ENCODE measurements around the gene TCEAL1. TPM values are rescaled to one million over a fixed set of nuclear protein-coding genes. Genes with fewer than 3 reads are reported as not detected.
"Not testable (repeated sequence)": the region's sequence is repeated elsewhere in the genome, so short reads cannot be mapped to it uniquely, and the experiment has no call there.

The TCEAL1 gene
- total RNA-seq, 1 donor from 2014 or later: 25.5 TPM

DNA sequence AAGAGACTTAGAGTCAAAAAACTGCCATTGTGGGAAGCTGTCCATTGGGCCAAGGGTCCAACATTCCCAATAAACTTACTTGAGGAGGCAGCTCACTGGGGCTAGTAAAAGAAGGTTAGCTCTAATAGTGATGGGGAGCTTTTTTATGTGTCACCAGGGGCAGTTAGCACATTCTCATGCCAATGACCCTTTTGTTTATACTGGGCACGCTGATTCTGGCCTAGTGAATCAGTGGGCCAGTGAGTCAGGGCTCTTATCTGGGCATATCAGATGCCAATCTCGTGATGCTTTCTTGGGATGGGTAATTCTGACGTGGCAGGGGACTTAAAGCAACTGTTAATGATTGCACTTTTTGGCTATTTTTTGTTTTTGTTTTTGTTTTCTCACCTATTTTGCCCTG, 27.8 kb downstream of the TCEAL1 start:
- TF ChIP-seq, protein P1, sequence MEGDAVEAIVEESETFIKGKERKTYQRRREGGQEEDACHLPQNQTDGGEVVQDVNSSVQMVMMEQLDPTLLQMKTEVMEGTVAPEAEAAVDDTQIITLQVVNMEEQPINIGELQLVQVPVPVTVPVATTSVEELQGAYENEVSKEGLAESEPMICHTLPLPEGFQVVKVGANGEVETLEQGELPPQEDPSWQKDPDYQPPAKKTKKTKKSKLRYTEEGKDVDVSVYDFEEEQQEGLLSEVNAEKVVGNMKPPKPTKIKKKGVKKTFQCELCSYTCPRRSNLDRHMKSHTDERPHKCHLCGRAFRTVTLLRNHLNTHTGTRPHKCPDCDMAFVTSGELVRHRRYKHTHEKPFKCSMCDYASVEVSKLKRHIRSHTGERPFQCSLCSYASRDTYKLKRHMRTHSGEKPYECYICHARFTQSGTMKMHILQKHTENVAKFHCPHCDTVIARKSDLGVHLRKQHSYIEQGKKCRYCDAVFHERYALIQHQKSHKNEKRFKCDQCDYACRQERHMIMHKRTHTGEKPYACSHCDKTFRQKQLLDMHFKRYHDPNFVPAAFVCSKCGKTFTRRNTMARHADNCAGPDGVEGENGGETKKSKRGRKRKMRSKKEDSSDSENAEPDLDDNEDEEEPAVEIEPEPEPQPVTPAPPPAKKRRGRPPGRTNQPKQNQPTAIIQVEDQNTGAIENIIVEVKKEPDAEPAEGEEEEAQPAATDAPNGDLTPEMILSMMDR (IDR thresholded peaks at IDR 0.05): no peak
- no peaks in the 10 kb centered on the region for H3K4me1 ChIP-seq
- H3K27ac ChIP-seq: no peak overlapping the region
- no peaks in the 10 kb centered on the region for H3K9me3 ChIP-seq
- no peaks in the 10 kb centered on the region for H3K36me3 ChIP-seq
- DNase-seq: no peak
- no peak overlapping the region for H3K4me3 ChIP-seq
- no peak for ATAC-seq
- H3K27me3 ChIP-seq (ENCODE audit: low read depth): no peaks in the 10 kb centered on the region
- intact Hi-C loops (cut with DNase I): no loop called here

- H3K27me3 ChIP-seq (ENCODE audit: low read depth); H3K9me3 ChIP-seq; ATAC-seq; H3K36me3 ChIP-seq; H3K4me1 ChIP-seq; DNase-seq; intact Hi-C loops (cut with DNase I); H3K4me3 ChIP-seq; H3K27ac ChIP-seq: not testable (repeated sequence)
Measured at GRCh38 chrX:103657066-103657465, 28.3 kb downstream of the TCEAL1 start.

GRCh38 chrX:103658681-103659433, 30.1 kb downstream of the TCEAL1 start:
- DNase-seq (no peak), ATAC-seq (no peak)
- Histone ChIP-seq H3K27me3 (ENCODE audit: low read depth) (no peaks in the 10 kb centered on the region), H3K9me3 (no peaks in the 10 kb centered on the region), H3K27ac (no peak overlapping the region), H3K4me3 (no peak overlapping the region), H3K4me1 (no peaks in the 10 kb centered on the region), H3K36me3 (no peaks in the 10 kb centered on the region)
- intact Hi-C loops (cut with DNase I): no loop called here
- TF ChIP-seq, protein P1 (IDR thresholded peaks at IDR 0.05): no peak

GRCh38 chrX:103659460-103659859, 30.7 kb downstream of the TCEAL1 start:
- H3K36me3 ChIP-seq; ATAC-seq; H3K4me3 ChIP-seq; DNase-seq; H3K27ac ChIP-seq; intact Hi-C loops (cut with DNase I); H3K4me1 ChIP-seq; H3K27me3 ChIP-seq (ENCODE audit: low read depth); H3K9me3 ChIP-seq: not testable (repeated sequence)

DNA sequence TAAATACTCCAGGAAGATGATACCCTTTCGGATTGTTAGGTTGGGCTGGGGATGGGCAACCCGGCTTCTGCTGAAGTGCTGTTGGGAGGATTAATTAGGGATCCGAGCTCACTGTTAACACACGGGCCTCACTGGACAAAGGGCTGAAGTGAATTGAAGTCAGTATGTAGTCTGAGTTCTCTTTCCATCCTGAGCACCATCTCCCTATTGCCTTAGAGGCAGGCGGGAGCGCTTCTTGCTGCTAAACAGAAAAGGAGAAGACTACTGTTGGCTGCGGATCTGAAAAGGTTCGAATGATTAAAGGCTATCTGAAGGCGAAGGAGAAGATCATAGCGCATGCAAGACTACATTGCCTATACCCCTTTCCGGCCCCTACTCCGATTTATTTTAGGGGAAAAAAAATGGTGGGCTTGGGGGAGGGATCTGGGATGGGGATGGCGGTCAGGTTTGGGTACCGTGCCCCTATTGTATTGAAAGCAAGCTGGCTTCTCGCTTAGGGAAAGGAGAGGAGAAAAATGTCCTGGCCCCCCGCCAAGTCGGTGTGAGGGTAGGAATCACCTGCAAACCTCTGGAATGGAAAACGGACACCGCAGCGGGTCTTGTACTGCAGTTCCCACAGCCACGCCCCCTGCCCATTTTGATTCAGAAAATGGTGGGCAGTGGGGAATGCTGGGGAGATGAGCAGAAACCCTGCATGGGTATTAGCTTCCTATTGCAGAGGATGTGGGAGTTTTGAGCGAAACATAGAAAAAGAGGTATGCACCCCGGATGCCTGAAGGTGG, 35.4 kb downstream of the TCEAL1 start:
- Histone ChIP-seq H3K27ac (no peak overlapping the region), H3K4me3 (no peak overlapping the region), H3K9me3 (no peaks in the 10 kb centered on the region), H3K4me1 (no peaks in the 10 kb centered on the region), H3K36me3 (no peaks in the 10 kb centered on the region), H3K27me3 (ENCODE audit: low read depth) (no peaks in the 10 kb centered on the region)
- DNase-seq (no peak), ATAC-seq (no peak)
- intact Hi-C loops (cut with DNase I): no loop called here
- TF ChIP-seq, protein P1 (IDR thresholded peaks at IDR 0.05): no peak

- DNase-seq (no peak), ATAC-seq (no peak)
- no peaks in the 10 kb centered on the region for H3K9me3 ChIP-seq
- no peak overlapping the region for H3K4me3 ChIP-seq
- H3K27me3 ChIP-seq (ENCODE audit: low read depth): no peaks in the 10 kb centered on the region
- no peaks in the 10 kb centered on the region for H3K36me3 ChIP-seq
- TF ChIP-seq, protein P1 (IDR thresholded peaks at IDR 0.05): no peak
- no peak overlapping the region for H3K27ac ChIP-seq
- no peaks in the 10 kb centered on the region for H3K4me1 ChIP-seq
- intact Hi-C loops (cut with DNase I): no loop called here
Measured at GRCh38 chrX:103666202-103667107, 37.7 kb downstream of the TCEAL1 start.

Measured in lower lobe of right lung (tissue), 2 donors.